ENCODE results near the gene TTK.

The TTK gene

DNA sequence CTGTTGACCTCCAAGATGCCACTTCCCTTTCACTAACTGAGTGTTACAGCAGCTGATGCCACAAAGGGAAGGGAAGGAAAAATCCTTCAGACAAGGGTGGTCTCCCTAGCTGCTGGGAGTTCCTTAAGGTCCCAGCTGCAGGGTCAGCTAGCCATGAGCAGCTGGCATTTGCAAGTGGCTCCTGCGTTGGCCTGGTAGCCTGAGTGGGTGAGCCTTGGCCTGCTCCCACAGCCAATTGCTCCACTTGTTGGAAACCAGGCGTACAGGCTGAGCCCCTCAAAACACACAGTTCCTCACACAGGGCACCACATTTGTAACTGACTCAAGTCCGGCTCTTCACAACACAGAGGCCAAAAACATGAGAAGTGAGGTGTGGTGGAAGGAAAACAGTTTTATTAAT is 16.7 kb downstream of the TTK start:
- Histone ChIP-seq H3K4me2 (ENCODE audit: low read length) (no peak overlapping the region), H3K9ac (ENCODE audit: low read length) (no peak overlapping the region), H3F3A (ENCODE audit: insufficient read depth, low read length) (no peaks in the 10 kb centered on the region), H3K4me3 (ENCODE audit: low read depth, low read length, poor library complexity, severe bottlenecking) (no peak overlapping the region), H4K20me1 (ENCODE audit: insufficient read depth, low read length) (no peaks in the 10 kb centered on the region), H3K27me3 (ENCODE audit: insufficient read depth, low read length) (no peaks in the 10 kb centered on the region), H3K9me2 (ENCODE audit: low read depth, low read length) (no peaks in the 10 kb centered on the region), H3K9me3 (ENCODE audit: low read length) (no peaks in the 10 kb centered on the region), H3K36me3 (ENCODE audit: insufficient read depth, low read length) (peaks cover 81% of the 10 kb centered on the region), H2AFZ (ENCODE audit: low read length) (no peak overlapping the region), H3K4me1 (ENCODE audit: insufficient read depth, low read length, severe bottlenecking) (no peaks in the 10 kb centered on the region), H3K79me2 (ENCODE audit: insufficient read depth, low read length) (no peaks in the 10 kb centered on the region), H3K27ac (ENCODE audit: low read depth, low read length, poor library complexity, severe bottlenecking) (no peak overlapping the region)
- no peak for TF ChIP-seq EZH2 (IDR thresholded peaks at IDR 0.05; ENCODE audit: borderline replicate concordance, low read length)
- TF ChIP-seq, protein P1, sequence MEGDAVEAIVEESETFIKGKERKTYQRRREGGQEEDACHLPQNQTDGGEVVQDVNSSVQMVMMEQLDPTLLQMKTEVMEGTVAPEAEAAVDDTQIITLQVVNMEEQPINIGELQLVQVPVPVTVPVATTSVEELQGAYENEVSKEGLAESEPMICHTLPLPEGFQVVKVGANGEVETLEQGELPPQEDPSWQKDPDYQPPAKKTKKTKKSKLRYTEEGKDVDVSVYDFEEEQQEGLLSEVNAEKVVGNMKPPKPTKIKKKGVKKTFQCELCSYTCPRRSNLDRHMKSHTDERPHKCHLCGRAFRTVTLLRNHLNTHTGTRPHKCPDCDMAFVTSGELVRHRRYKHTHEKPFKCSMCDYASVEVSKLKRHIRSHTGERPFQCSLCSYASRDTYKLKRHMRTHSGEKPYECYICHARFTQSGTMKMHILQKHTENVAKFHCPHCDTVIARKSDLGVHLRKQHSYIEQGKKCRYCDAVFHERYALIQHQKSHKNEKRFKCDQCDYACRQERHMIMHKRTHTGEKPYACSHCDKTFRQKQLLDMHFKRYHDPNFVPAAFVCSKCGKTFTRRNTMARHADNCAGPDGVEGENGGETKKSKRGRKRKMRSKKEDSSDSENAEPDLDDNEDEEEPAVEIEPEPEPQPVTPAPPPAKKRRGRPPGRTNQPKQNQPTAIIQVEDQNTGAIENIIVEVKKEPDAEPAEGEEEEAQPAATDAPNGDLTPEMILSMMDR (IDR thresholded peaks at IDR 0.05; ENCODE audit: low read length): no peak

DNA sequence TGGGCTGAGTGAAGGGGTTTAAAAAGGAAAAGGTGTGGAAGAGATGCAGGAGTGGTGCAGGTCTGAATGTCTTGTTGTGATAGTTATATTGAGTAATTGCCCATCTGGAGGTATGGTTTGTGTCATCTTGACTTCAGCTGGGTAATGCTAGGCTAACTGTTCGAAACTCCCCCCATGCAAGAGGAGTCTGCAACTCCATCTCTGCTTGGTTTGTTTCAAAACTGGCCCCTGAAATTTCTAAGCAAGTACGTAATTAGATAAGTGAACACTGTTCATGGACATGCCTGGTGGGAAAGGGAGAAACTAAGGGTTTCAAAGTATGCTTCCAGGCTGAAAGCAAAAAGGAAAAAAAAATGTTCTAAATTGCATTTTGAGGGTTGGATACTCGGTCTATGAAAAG is 17.1 kb downstream of the TTK start:
- no peaks in the 10 kb centered on the region for H3F3A ChIP-seq (ENCODE audit: insufficient read depth, low read length)
- H3K4me3 ChIP-seq (ENCODE audit: low read depth, low read length, poor library complexity, severe bottlenecking): no peak overlapping the region
- no peaks in the 10 kb centered on the region for H3K27me3 ChIP-seq (ENCODE audit: insufficient read depth, low read length)
- no peak overlapping the region for H2AFZ ChIP-seq (ENCODE audit: low read length)
- H3K9me2 ChIP-seq (ENCODE audit: low read depth, low read length): no peaks in the 10 kb centered on the region
- H3K79me2 ChIP-seq (ENCODE audit: insufficient read depth, low read length): no peaks in the 10 kb centered on the region
- H3K9ac ChIP-seq (ENCODE audit: low read length): no peak overlapping the region
- no peak overlapping the region for H3K4me2 ChIP-seq (ENCODE audit: low read length)
- H3K4me1 ChIP-seq (ENCODE audit: insufficient read depth, low read length, severe bottlenecking): no peaks in the 10 kb centered on the region
- no peaks in the 10 kb centered on the region for H3K9me3 ChIP-seq (ENCODE audit: low read length)
- no peak for TF ChIP-seq EZH2 (IDR thresholded peaks at IDR 0.05; ENCODE audit: borderline replicate concordance, low read length)
- TF ChIP-seq, protein P1 (IDR thresholded peaks at IDR 0.05; ENCODE audit: low read length): no peak
- H3K36me3 ChIP-seq (ENCODE audit: insufficient read depth, low read length): peaks cover 80% of the 10 kb centered on the region
- H3K27ac ChIP-seq (ENCODE audit: low read depth, low read length, poor library complexity, severe bottlenecking): no peak overlapping the region
- no peaks in the 10 kb centered on the region for H4K20me1 ChIP-seq (ENCODE audit: insufficient read depth, low read length)

DNA sequence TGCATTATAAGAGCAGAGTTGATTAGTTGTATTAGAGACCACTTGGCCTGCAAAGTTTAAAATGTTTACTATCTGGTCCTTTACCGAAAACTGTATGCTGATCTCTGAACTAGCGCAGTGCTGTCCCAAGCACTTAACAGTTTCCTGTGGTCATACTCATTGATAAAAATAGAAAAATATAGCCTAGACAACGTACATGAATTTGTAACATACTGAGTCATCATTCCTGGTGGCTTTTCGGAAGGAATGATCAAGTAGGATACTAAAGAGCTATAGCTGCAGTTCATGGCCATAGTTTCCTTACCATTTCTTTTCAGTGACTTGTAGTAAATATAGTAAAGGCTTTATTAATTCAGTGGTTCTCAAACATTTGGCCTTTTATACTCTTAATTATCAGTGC is 18.4 kb downstream of the TTK start:
- TF ChIP-seq EZH2 (IDR thresholded peaks at IDR 0.05; ENCODE audit: borderline replicate concordance, low read length): no peak
- TF ChIP-seq, protein P1 (IDR thresholded peaks at IDR 0.05; ENCODE audit: low read length): no peak
- Histone ChIP-seq H3K9me3 (ENCODE audit: low read length) (no peaks in the 10 kb centered on the region), H3K36me3 (ENCODE audit: insufficient read depth, low read length) (peaks cover 80% of the 10 kb centered on the region), H3K79me2 (ENCODE audit: insufficient read depth, low read length) (no peaks in the 10 kb centered on the region), H3F3A (ENCODE audit: insufficient read depth, low read length) (no peaks in the 10 kb centered on the region), H3K9me2 (ENCODE audit: low read depth, low read length) (no peaks in the 10 kb centered on the region), H4K20me1 (ENCODE audit: insufficient read depth, low read length) (no peaks in the 10 kb centered on the region), H2AFZ (ENCODE audit: low read length) (no peak overlapping the region), H3K9ac (ENCODE audit: low read length) (no peak overlapping the region), H3K27me3 (ENCODE audit: insufficient read depth, low read length) (no peaks in the 10 kb centered on the region), H3K4me2 (ENCODE audit: low read length) (no peak overlapping the region), H3K4me3 (ENCODE audit: low read depth, low read length, poor library complexity, severe bottlenecking) (no peak overlapping the region), H3K4me1 (ENCODE audit: insufficient read depth, low read length, severe bottlenecking) (no peaks in the 10 kb centered on the region), H3K27ac (ENCODE audit: low read depth, low read length, poor library complexity, severe bottlenecking) (no peak overlapping the region)
